K562 (cell line): ENCODE results near the gene FOXO3. TPM values are rescaled to one million over a fixed set of nuclear protein-coding genes. Genes with fewer than 3 reads are reported as not detected.

Experiments used
- BRCA1 ChIP-seq, 2 experiments: fragments of 450-650 bp in 1 of 2; sonication (generic) in 1 of 2; formaldehyde crosslinking in 1 of 2; IDR thresholded peaks; 2 replicates each; pipeline versions ENCODE4 v1.5.0 to v1.6.1; 2017 to 2020; ENCODE audit warnings: mild to moderate bottlenecking in 1 of 2, missing genetic modification reagents in 1 of 2
- CBFA2T3 ChIP-seq: fragments of 450-650 bp; IDR thresholded peaks from 2 replicates; pipeline ENCODE4 v1.6.1; 2017
- CEBPG ChIP-seq, 3 experiments: fragments of 200-800 bp in 1 of 3; sonication (Bioruptor generic) in 1 of 3; sonication (generic) in 1 of 3; formaldehyde crosslinking in 1 of 3; IDR thresholded peaks in 2 of 3; conservative IDR thresholded peaks in 1 of 3; 2 replicates each; pipeline versions ENCODE4 v1.6.1 to v1.8.0; 2016 to 2022; ENCODE audit warnings: missing compliant biosample characterization in 2 of 3, missing genetic modification characterization in 2 of 3, mild to moderate bottlenecking in 1 of 3, missing genetic modification reagents in 1 of 3
- ELF1 ChIP-seq: fragments of 200-800 bp; sonication (Bioruptor generic); IDR thresholded peaks from 2 replicates; pipeline ENCODE4 v1.6.1; 2016; ENCODE audit warnings: missing genetic modification characterization, missing compliant biosample characterization
- ELF2 ChIP-seq: fragments of 250-450 bp; sonication (Bioruptor Pico); IDR thresholded peaks from 2 replicates; pipeline ENCODE4 v1.5.0; 2021; ENCODE audit warnings: mild to moderate bottlenecking
- EP300 ChIP-seq: IDR thresholded peaks from 2 replicates; pipeline ENCODE4 v1.6.1; 2012; ENCODE audit warnings: low read length, improper control_type of control experiment
- ERF ChIP-seq: fragments of 450-650 bp; formaldehyde crosslinking; IDR thresholded peaks from 2 replicates; pipeline ENCODE4 v1.4.0; 2020; ENCODE audit warnings: mild to moderate bottlenecking, mixed read lengths
- ETV5 ChIP-seq: sonication (generic); formaldehyde crosslinking; IDR thresholded peaks from 2 replicates; pipeline ENCODE4 v1.4.0; 2020; ENCODE audit warnings: low read depth, mild to moderate bottlenecking, missing genetic modification reagents
- ETV6 ChIP-seq, 3 experiments: fragments of 150-350 bp in 1 of 3; sonication (generic) in 1 of 3; formaldehyde crosslinking in 1 of 3; IDR thresholded peaks; 2 replicates each; pipeline versions ENCODE4 v1.6.1 to v1.8.0; 2014 to 2022; ENCODE audit warnings: borderline replicate concordance in 2 of 3, low read depth in 2 of 3, antibody characterized with exemption in 1 of 3, low read length in 1 of 3, mild to moderate bottlenecking in 1 of 3, missing genetic modification reagents in 1 of 3
- FUS ChIP-seq: fragments of 200-400 bp; formaldehyde crosslinking; optimal IDR thresholded peaks from 2 replicates; pipeline ENCODE3; 2017; ENCODE audit warnings: low read depth, low read length
- GATAD2A ChIP-seq: fragments of 450-650 bp; IDR thresholded peaks from 2 replicates; pipeline ENCODE4 v1.6.1; 2017
- HDAC8 ChIP-seq: fragments of 450-650 bp; IDR thresholded peaks from 2 replicates; pipeline ENCODE4 v1.6.1; 2016; ENCODE audit warnings: mild to moderate bottlenecking, missing genetic modification characterization, moderate library complexity, missing compliant biosample characterization
- HNRNPL ChIP-seq: fragments of 200-400 bp; formaldehyde crosslinking; IDR thresholded peaks from 2 replicates; pipeline ENCODE4 v1.6.1; 2017; ENCODE audit warnings: low read depth, mild to moderate bottlenecking, low read length
- KDM4B ChIP-seq, 2 experiments: fragments of 450-650 bp in 1 of 2; sonication (generic) in 1 of 2; IDR thresholded peaks; 2 replicates each; pipeline ENCODE4 v1.6.1; 2016 to 2017; ENCODE audit warnings: borderline replicate concordance in 2 of 2, antibody characterized with exemption in 1 of 2, low read depth in 1 of 2, mild to moderate bottlenecking in 1 of 2
- KHSRP ChIP-seq: fragments of 450-650 bp; IDR thresholded peaks from 2 replicates; pipeline ENCODE4 v1.6.1; 2017
- MBD2 ChIP-seq: sonication (generic); IDR thresholded peaks from 2 replicates; pipeline ENCODE4 v1.6.1; 2016; ENCODE audit warnings: low read depth, borderline replicate concordance
- MITF ChIP-seq: IDR thresholded peaks from 2 replicates; pipeline ENCODE4 v1.6.1; 2014; ENCODE audit warnings: antibody characterized with exemption
- MXI1 ChIP-seq: IDR thresholded peaks from 2 replicates; pipeline ENCODE4 v1.6.1; 2011; ENCODE audit warnings: low read depth, mild to moderate bottlenecking, improper control_type of control experiment, low read length
- MYC ChIP-seq, 2 experiments: fragments of 250-450 bp in 1 of 2; sonication (Bioruptor Pico) in 1 of 2; IDR thresholded peaks; 2 replicates each; pipeline versions ENCODE4 v1.5.1 to v1.6.1; 2012 to 2021; ENCODE audit warnings: low read depth in 2 of 2, borderline replicate concordance in 1 of 2, improper control_type of control experiment in 1 of 2, low read length in 1 of 2, mild to moderate bottlenecking in 1 of 2, moderate library complexity in 1 of 2
- NUFIP1 ChIP-seq: fragments of 450-650 bp; IDR thresholded peaks from 2 replicates; pipeline ENCODE4 v1.6.1; 2018; ENCODE audit not compliant: partially characterized antibody
- PYGO2 ChIP-seq: fragments of 450-650 bp; IDR thresholded peaks from 2 replicates; pipeline ENCODE4 v1.6.1; 2016; ENCODE audit warnings: mild to moderate bottlenecking, missing genetic modification characterization, moderate library complexity, missing compliant biosample characterization
- SMAD4 ChIP-seq: fragments of 250-450 bp; sonication (Bioruptor Pico); conservative IDR thresholded peaks from 2 replicates; pipeline ENCODE4 v1.8.0; 2021; ENCODE audit warnings: inconsistent platforms, mild to moderate bottlenecking, moderate library complexity
- TFE3 ChIP-seq: fragments of 450-650 bp; formaldehyde crosslinking; IDR thresholded peaks from 2 replicates; pipeline ENCODE4 v1.4.0; 2020; ENCODE audit warnings: mild to moderate bottlenecking, mixed read lengths
- ZKSCAN8 ChIP-seq: fragments of 200-800 bp; sonication (Bioruptor generic); IDR thresholded peaks from 2 replicates; pipeline ENCODE4 v1.6.1; 2016; ENCODE audit warnings: missing genetic modification characterization, missing compliant biosample characterization
- ZNF3 ChIP-seq: fragments of 250-450 bp; sonication (Bioruptor Pico); IDR thresholded peaks from 2 replicates; pipeline ENCODE4 v1.5.0; 2021; ENCODE audit warnings: mild to moderate bottlenecking, moderate library complexity
- ZNF507 ChIP-seq: conservative IDR thresholded peaks from 2 replicates; pipeline ENCODE4 v1.6.1; 2017; ENCODE audit warnings: missing genetic modification characterization, missing compliant biosample characterization
- ZNF707 ChIP-seq: fragments of 250-450 bp; sonication (Bioruptor Pico); conservative IDR thresholded peaks from 2 replicates; pipeline ENCODE4 v1.8.0; 2022; ENCODE audit warnings: inconsistent platforms, mild to moderate bottlenecking, moderate library complexity
- polyA plus RNA-seq, 8 experiments: library from polyadenylated mRNA; depleted of rRNA in 4 of 8; stranded (reverse) in 5 of 8; unstranded in 3 of 8; fragments of >200 nt; fragmentation: Nextera tagmentation in 2 of 8; fragmentation: Illumina TruSeq in 1 of 8; extraction: Ambion mirVana in 2 of 8; extraction: Trizol in 1 of 8; gene quantifications; 2 replicates each; pipeline versions ENCODE4 v1.2.1 to v1.2.3, GENCODE V29; 2011 to 2014; ENCODE audit warnings: inconsistent platforms in 1 of 8, missing spikeins in 1 of 8
- total RNA-seq, 7 experiments: library from RNA; depleted of rRNA in 6 of 7; stranded (reverse); fragments of >200 nt in 6 of 7; fragmentation: Illumina TruSeq in 2 of 7; extraction: Trizol in 2 of 7; gene quantifications; 2 replicates each; pipeline versions ENCODE4 v1.2.1 to v1.2.3, GENCODE V29; 2011 to 2021; ENCODE audit warnings: low replicate concordance in 1 of 7

FOXO3 gene
- total and polyA plus RNA-seq, 9 of the 15 experiments (the other 6 are each of a cell fraction or from before 2014, with no cell fraction given) = 3.0 to 14.6 (median 6.0) TPM

- TF ChIP-seq ZNF707 (CRISPR knock-in tag) = no peak
- TF ChIP-seq NUFIP1 = no peak
- TF ChIP-seq EP300 = peak; percentile 29; the same call in 1 of the 2 replicates
- TF ChIP-seq BRCA1 (IDR thresholded peaks at IDR 0.05) = no peak
- TF ChIP-seq BRCA1 (CRISPR knock-in tag; IDR thresholded peaks at IDR 0.05) = no peak
- TF ChIP-seq ZNF3 (CRISPR knock-in tag) = no peak
- no peak for TF ChIP-seq MBD2
- TF ChIP-seq KDM4B (IDR thresholded peaks at IDR 0.05; ENCODE audit: borderline replicate concordance in 2 of 2, low read depth in 1 of 2) = no peak
- TF ChIP-seq FUS = no peak
- TF ChIP-seq ETV6 (IDR thresholded peaks at IDR 0.05; ENCODE audit: borderline replicate concordance in 1 of 2, low read depth in 2 of 2, low read length in 1 of 2) = no peak
- no peak for TF ChIP-seq ETV6 (CRISPR knock-in tag; IDR thresholded peaks at IDR 0.05; ENCODE audit: borderline replicate concordance)
- TF ChIP-seq ELF1 (tag) = no peak
- no peak for TF ChIP-seq ETV5 (CRISPR knock-in tag)
- no peak for TF ChIP-seq MITF
- no peak for TF ChIP-seq HDAC8 (tag)
- no peak for TF ChIP-seq MXI1
- TF ChIP-seq GATAD2A = no peak
- peak; percentile 19; the same call in 1 of the 2 replicates for TF ChIP-seq MYC (IDR thresholded peaks at IDR 0.05; ENCODE audit: low read depth, low read length)
- TF ChIP-seq MYC (CRISPR knock-in tag; IDR thresholded peaks at IDR 0.05; ENCODE audit: borderline replicate concordance, low read depth) = no peak
- TF ChIP-seq ELF2 (CRISPR knock-in tag) = 0 out of 2 replicates have a peak, but pooled peaks have one; percentile 22
- 0 out of 2 replicates have a peak, but pooled peaks have one; percentile 26 for TF ChIP-seq SMAD4 (CRISPR knock-in tag)
- TF ChIP-seq ZKSCAN8 (CRISPR knock-in tag) = no peak
- no peak for TF ChIP-seq HNRNPL
- no peak for TF ChIP-seq PYGO2 (tag)
- no peak for TF ChIP-seq ZNF507 (tag)
- TF ChIP-seq TFE3 (CRISPR knock-in tag) = no peak
- TF ChIP-seq KHSRP = no peak
- TF ChIP-seq CBFA2T3 = peak; percentile 26; the same call in 1 of the 2 replicates
- TF ChIP-seq ERF = no peak
- peak; percentile 83 for TF ChIP-seq CEBPG (CRISPR knock-in tag; IDR thresholded peaks at IDR 0.05)
- TF ChIP-seq CEBPG (tag; conservative IDR thresholded peaks at IDR 0.05 in 1 of 2, IDR thresholded peaks at IDR 0.05 in 1 of 2) = peak; percentile 84 to 91
Measured at GRCh38 chr6:108714101-108714765, 153.5 kb downstream of the FOXO3 start (continued).
